HUES6 (cell line): ENCODE measurements around the gene SUV39H2.
"Not testable (repeated sequence)": the region's sequence is repeated elsewhere in the genome, so short reads cannot be mapped to it uniquely, and the experiment has no call there.

ENCODE experiments used
- H3K27ac ChIP-seq: 2 replicates; pipeline ENCODE4 v1.7.0; 2013; ENCODE audit warnings: low read depth, mild to moderate bottlenecking, low read length, inconsistent platforms
- H3K27me3 ChIP-seq: 2 replicates; pipeline ENCODE4 v1.6.1; 2013; ENCODE audit warnings: low read length; ENCODE audit not compliant: control insufficient read depth, insufficient read depth
- H3K36me3 ChIP-seq: 2 replicates; pipeline ENCODE4 v1.6.1; 2013; ENCODE audit warnings: low read length; ENCODE audit not compliant: control insufficient read depth, insufficient read depth
- H3K4me1 ChIP-seq: 2 replicates; pipeline ENCODE4 v1.6.1; 2013; ENCODE audit warnings: low read length; ENCODE audit not compliant: control insufficient read depth, insufficient read depth
- H3K4me3 ChIP-seq: 2 replicates; pipeline ENCODE4 v1.5.1; 2013; ENCODE audit warnings: low read depth, low read length
- H3K9ac ChIP-seq: one replicate; pipeline ENCODE4 v1.6.1; 2013; ENCODE audit warnings: mild to moderate bottlenecking, low read length
- H3K9me3 ChIP-seq: 2 replicates; pipeline ENCODE4 v1.6.1; 2013; ENCODE audit warnings: low read depth, low read length; ENCODE audit not compliant: control insufficient read depth, insufficient read depth

Gene SUV39H2

DNA sequence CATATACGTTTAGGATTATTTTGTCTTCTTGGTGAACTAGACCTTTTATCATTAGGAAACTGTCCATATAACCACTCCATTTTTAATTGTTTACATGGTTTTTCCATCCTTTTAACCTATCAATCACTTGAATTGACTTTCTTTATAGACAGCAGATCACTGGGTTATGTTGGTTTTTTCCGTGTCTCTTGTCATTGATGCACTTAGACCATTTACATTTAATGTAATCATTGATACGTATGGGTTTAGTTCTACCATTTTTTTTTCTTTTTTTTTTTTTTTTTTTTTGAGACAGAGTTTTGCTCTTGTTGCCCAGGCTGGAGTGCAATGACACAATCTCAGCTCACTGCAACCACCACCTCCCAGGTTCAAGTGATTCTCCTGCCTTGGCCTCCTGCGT is 28.9 kb downstream of the SUV39H2 start:
- H3K9me3 ChIP-seq, result peaks cover 13% of the 10 kb centered on the region; the same call in 1 of the 2 replicates
- not testable (repeated sequence) for H3K27ac ChIP-seq, H3K27me3 ChIP-seq, H3K4me3 ChIP-seq, H3K4me1 ChIP-seq, H3K9ac ChIP-seq
- H3K36me3 ChIP-seq, result peaks cover 91% of the 10 kb centered on the region

DNA sequence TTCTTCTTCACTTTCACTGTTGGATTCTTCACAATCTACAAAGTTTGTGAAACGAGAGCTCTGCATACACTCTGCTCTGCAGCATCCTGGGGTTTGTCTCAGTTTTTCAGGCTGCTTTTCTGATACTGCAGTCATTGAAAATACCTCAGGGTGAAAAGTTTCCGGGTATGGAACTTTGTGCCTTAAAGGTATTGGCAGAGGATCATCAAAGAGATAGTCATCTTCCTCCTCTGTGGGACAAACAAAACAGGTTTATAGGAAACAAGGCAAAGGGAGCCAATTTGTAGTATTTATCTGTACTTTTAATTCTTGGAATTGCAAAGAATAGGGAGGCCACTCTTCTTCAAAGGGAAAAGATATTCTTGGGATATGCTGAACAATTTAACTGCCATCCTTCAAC is 30.4 kb downstream of the SUV39H2 start:
- Histone ChIP-seq H3K4me1 (no peaks in the 10 kb centered on the region; the same call in 1 of the 2 replicates), H3K36me3 (peaks cover 85% of the 10 kb centered on the region), H3K9ac (no peak overlapping the region), H3K27ac (no peak overlapping the region), H3K27me3 (no peaks in the 10 kb centered on the region), H3K9me3 (peaks cover 20% of the 10 kb centered on the region; the same call in 1 of the 2 replicates), H3K4me3 (no peak overlapping the region)

DNA sequence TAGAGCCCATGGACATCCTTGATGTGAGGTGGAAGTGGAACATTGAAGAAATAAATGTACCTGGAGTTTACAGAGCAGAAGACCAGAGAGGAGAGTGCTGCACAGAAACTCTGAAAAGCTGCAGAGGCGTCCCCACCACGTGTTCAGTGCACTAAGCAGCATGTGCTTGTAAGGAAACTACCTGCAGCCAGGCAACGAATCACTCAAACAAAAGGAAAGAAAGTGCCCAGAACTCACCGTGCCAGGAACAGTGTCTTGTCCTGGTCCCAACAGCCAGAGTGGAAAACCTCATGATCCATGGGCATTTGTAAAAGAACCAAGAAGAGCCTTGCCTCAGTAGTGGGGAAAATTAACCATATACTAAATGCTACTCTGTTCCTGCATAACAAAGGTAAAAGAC is 32.3 kb downstream of the SUV39H2 start:
- Histone ChIP-seq H3K4me3 (no peak overlapping the region), H3K27ac (no peak overlapping the region), H3K9me3 (peaks cover 22% of the 10 kb centered on the region; the same call in 1 of the 2 replicates), H3K36me3 (peaks cover 73% of the 10 kb centered on the region), H3K9ac (no peak overlapping the region), H3K27me3 (no peaks in the 10 kb centered on the region), H3K4me1 (no peaks in the 10 kb centered on the region)

DNA sequence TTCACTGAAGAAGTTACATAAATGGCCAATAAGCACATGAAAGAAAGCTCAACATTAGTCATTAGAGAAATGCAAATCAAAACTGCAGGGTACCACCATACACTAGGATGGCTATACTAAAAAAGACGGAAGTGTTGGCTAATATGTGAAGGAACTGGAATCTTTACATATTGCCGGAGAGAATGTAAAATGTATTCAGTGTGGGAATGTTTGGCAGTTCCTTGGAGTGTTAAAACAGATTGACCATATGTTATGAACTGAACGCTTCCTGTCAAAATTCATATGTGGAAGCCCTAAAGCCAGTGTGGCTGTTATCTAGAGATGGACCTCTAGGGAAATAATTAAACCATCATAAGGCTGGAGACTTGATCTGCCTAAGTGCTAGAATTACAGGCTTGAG is 33.1 kb downstream of the SUV39H2 start:
- Histone ChIP-seq H3K27ac (no peak overlapping the region), H3K36me3 (peaks cover 64% of the 10 kb centered on the region), H3K9ac (no peak overlapping the region), H3K4me3 (no peak overlapping the region), H3K4me1 (no peaks in the 10 kb centered on the region), H3K9me3 (peaks cover 30% of the 10 kb centered on the region; the same call in 1 of the 2 replicates), H3K27me3 (no peaks in the 10 kb centered on the region)

DNA sequence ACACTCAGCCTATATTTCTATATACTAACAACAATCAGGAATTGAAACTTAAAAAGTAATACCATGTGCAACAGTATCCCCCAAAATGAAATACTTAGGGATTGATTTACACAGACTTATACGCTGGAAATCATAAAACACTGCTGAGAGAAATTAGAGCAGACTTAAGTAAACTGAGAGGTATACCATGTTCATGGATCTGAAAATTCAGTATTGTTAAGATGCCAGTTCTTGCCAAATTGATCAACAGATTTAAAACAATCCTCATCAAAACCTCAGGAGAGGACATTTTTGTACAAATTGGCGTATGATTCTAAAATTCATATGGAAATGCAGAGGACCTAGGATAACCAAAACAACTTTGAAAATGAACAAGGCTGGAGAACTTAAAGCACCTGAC is 37.9 kb downstream of the SUV39H2 start:
- Histone ChIP-seq H3K9ac (no peak overlapping the region), H3K4me1 (no peaks in the 10 kb centered on the region), H3K4me3 (no peak overlapping the region), H3K9me3 (peaks cover 20% of the 10 kb centered on the region; the same call in 1 of the 2 replicates), H3K27me3 (no peaks in the 10 kb centered on the region), H3K27ac (no peak overlapping the region), H3K36me3 (peaks cover 48% of the 10 kb centered on the region)

DNA sequence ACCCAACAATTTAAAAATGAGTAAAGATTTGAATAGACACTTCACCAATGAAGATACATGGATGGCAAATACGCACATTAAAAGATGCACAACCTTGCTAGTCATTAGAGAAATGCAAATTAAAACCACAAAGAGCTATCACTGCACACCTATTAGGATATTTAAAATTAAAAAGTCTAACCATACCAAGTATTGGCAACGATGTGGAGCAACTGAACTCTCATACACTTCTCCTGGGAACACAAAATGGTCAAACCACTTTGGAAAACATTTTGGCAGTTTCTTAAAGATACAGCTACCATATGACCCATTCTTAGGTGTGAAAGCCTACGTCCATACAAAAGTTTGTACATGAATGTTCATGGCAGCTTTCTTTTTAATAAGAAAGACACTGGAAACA is 39.2 kb downstream of the SUV39H2 start:
- peaks cover 20% of the 10 kb centered on the region; the same call in 1 of the 2 replicates for H3K9me3 ChIP-seq
- peaks cover 51% of the 10 kb centered on the region for H3K36me3 ChIP-seq
- H3K4me1 ChIP-seq, result no peaks in the 10 kb centered on the region
- H3K27ac ChIP-seq, result no peak overlapping the region
- no peak overlapping the region for H3K4me3 ChIP-seq
- H3K9ac ChIP-seq, result no peak overlapping the region
- H3K27me3 ChIP-seq, result no peaks in the 10 kb centered on the region

DNA sequence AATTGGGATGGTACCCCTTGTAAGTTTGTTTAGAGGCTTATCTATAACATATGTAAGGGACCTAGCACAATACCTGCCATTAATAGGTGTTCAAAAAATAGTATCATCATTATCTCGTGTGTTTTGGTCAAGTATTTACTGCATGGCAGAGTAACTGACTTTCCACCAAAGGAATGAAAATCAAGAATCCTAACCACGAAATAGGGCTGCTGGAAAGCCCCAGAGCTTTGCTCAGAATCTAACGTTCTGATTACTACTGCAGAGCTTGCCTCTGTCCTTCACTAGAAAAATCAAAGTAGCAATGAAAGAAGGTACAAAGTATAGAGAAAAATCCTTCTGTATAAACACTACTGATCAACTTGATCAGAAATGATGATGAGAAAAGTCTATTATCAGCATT is 40.3 kb downstream of the SUV39H2 start:
- Histone ChIP-seq H3K27ac (no peak overlapping the region), H3K9ac (no peak overlapping the region), H3K4me1 (no peaks in the 10 kb centered on the region), H3K36me3 (peaks cover 53% of the 10 kb centered on the region), H3K27me3 (no peaks in the 10 kb centered on the region), H3K4me3 (no peak overlapping the region), H3K9me3 (peaks cover 14% of the 10 kb centered on the region; the same call in 1 of the 2 replicates)

DNA sequence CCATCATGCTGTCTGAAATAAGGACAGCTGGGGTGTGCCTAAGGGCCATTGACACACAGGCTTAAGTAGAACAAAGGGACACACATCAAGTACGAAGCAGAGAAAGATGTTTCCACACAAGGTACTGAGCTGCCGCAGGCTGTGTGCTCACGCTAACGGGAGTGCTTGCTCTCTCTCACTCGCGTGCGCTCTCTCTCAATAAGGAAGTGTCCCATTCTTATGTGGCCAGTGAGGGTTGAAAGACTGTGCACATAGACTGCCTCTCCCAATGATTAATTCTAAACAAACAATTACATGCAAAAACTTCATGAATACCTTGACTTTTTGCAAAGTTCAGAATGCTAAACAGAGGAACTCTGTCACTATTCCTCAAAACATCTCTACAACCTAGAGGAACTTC is 45.3 kb downstream of the SUV39H2 start:
- Histone ChIP-seq H3K9ac (no peak overlapping the region), H3K36me3 (peaks cover 54% of the 10 kb centered on the region), H3K27ac (no peak overlapping the region), H3K27me3 (no peaks in the 10 kb centered on the region), H3K9me3 (no peaks in the 10 kb centered on the region), H3K4me3 (no peak overlapping the region), H3K4me1 (no peaks in the 10 kb centered on the region)

DNA sequence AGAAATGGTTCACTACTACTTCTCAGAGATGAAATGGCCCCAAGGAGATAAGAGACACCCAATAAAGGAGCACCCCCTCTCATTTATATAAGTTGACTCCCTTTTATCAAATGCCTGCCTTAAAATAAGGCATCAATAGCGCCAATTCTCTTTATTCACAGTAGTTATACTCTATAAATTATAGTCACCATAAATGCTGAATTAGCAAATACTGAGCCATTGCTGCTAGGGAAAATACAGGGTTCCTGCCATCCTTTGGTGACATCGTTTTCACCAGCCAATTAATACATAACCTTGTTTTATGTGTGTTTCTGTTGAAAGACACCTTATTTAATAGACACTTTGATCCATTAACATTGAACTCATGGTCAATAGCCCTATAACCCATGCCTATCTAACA is 46.6 kb downstream of the SUV39H2 start:
- Histone ChIP-seq H3K36me3 (peaks cover 43% of the 10 kb centered on the region), H3K27ac (no peak overlapping the region), H3K9me3 (no peaks in the 10 kb centered on the region), H3K9ac (no peak overlapping the region), H3K4me3 (no peak overlapping the region), H3K27me3 (no peaks in the 10 kb centered on the region), H3K4me1 (no peaks in the 10 kb centered on the region)

DNA sequence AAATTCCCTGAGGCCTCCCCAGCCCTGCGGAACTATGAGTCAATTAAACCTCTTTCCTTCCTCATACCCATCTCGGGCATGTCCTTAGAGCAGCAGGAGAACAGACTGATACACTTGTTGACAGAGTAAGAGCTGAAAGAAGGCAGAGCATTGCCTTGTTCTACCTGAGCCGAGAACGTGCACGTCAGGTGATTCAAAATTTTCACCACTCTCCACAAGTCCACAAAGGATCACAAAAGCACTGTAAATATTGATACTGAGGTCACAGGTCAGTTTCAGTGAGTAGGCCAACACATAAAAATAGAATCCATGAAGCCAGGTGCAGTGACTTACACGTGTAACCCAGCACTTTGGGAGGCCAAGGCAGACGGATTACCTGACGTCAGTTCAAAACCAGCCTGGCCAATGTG is 47.4 kb downstream of the SUV39H2 start:
- no peaks in the 10 kb centered on the region for H3K9me3 ChIP-seq
- H3K27ac ChIP-seq, result no peak overlapping the region
- no peak overlapping the region for H3K4me3 ChIP-seq
- H3K4me1 ChIP-seq, result no peaks in the 10 kb centered on the region
- peaks cover 48% of the 10 kb centered on the region for H3K36me3 ChIP-seq
- no peaks in the 10 kb centered on the region for H3K27me3 ChIP-seq
- no peak overlapping the region for H3K9ac ChIP-seq

DNA sequence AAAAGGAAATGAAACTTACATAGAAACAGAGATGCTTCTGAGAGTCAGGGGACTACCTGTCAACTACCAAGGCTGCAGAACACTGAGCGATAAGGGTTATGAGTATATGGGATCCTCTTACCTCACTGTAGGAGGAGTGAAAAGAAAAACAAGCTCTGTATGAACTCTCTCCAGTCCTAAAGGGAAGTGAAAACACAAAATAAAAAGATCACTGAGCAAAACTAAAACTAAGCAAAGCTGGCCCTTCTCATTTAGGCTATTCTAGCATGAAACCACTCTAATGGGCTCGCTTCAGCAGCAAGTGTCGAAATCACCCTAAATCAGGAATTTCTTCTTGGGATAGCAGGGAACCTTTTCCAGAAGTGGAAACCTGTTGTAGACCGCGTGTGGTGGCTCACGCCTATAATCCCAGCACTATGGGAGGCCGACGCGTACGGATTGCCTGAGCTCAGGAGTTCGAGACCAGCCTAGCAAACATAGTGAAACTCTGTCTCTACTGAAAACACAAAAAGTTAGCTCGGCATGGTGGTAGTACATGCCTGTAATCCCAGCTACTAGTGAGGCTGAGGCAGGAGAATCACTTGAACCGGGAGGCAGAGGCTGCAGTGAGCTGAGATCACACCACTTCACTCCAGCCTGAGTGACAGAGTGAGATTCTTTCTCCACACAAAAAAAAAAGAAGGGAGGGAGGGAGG is 48.2 kb downstream of the SUV39H2 start:
- Histone ChIP-seq H3K27me3 (no peaks in the 10 kb centered on the region), H3K9me3 (no peaks in the 10 kb centered on the region), H3K4me1 (no peaks in the 10 kb centered on the region), H3K4me3 (no peak overlapping the region), H3K9ac (no peak overlapping the region), H3K27ac (no peak overlapping the region), H3K36me3 (peaks cover 46% of the 10 kb centered on the region)
